CD4-positive, alpha-beta T cell treated with Interleukin-21 for 1 hour (primary cell): ENCODE data around the gene ACSL1.

Experiments used
- DNase-seq: peaks from one replicate; pipeline ENCODE4 v3.0.0-alpha.2; 2020

ACSL1 gene

GRCh38 chr4:184838249-184839074 is 12.7 kb upstream of the ACSL1 start:
- DNase-seq, result no peak

- DNase-seq, result no peak
Observed at GRCh38 chr4:184836613-184837012, 10.8 kb upstream of the ACSL1 start.

GRCh38 chr4:184833046-184833838 is 7.5 kb upstream of the ACSL1 start:
- no peak for DNase-seq

GRCh38 chr4:184831153-184831552 is 5.4 kb upstream of the ACSL1 start:
- no peak for DNase-seq

GRCh38 chr4:184826691-184827270 is 1.0 kb upstream of the ACSL1 start:
- no peak for DNase-seq

GRCh38 chr4:184825141-184825895 is 450 bp downstream of the ACSL1 start:
- DNase-seq, result peak; percentile 58

- DNase-seq, result no peak
Observed at GRCh38 chr4:184824776-184825084, 1.0 kb downstream of the ACSL1 start.

GRCh38 chr4:184824081-184824775 is 1.5 kb downstream of the ACSL1 start:
- peak; percentile 3 for DNase-seq

GRCh38 chr4:184823014-184823413 is 2.8 kb downstream of the ACSL1 start:
- DNase-seq, result no peak

GRCh38 chr4:184822356-184822755 is 3.4 kb downstream of the ACSL1 start:
- no peak for DNase-seq

- no peak for DNase-seq
Observed at GRCh38 chr4:184821242-184821641, 4.5 kb downstream of the ACSL1 start.

- no peak for DNase-seq
Observed at GRCh38 chr4:184819786-184820185, 6.0 kb downstream of the ACSL1 start.

- DNase-seq, result no peak
Observed at GRCh38 chr4:184818216-184818564, 7.6 kb downstream of the ACSL1 start.

GRCh38 chr4:184817494-184818215 is 8.1 kb downstream of the ACSL1 start:
- DNase-seq, result no peak

- no peak for DNase-seq
Observed at GRCh38 chr4:184816962-184817361, 8.8 kb downstream of the ACSL1 start.

GRCh38 chr4:184815046-184815877 is 10.5 kb downstream of the ACSL1 start:
- DNase-seq, result no peak

GRCh38 chr4:184814686-184815045 is 11.1 kb downstream of the ACSL1 start:
- DNase-seq, result no peak

- DNase-seq, result no peak
Observed at GRCh38 chr4:184812651-184813181, 13.1 kb downstream of the ACSL1 start.

GRCh38 chr4:184812199-184812542 is 13.6 kb downstream of the ACSL1 start:
- DNase-seq, result no peak

- DNase-seq, result no peak
Observed at GRCh38 chr4:184811526-184812198, 14.1 kb downstream of the ACSL1 start.
